OCI-LY1 (cell line): Measurements from ENCODE around the gene CEP63.

Experiments used
- H2AFZ ChIP-seq: fragments of 200-600 bp; sonication (generic), shearing (Covaris generic); 2 replicates; pipeline ENCODE4 v1.6.0; 2014; ENCODE audit warnings: antibody characterized with exemption, mild to moderate bottlenecking, low read length
- H3F3A ChIP-seq: fragments of 200-600 bp; sonication (generic), shearing (Covaris generic); 2 replicates; pipeline ENCODE4 v1.6.0; 2014; ENCODE audit warnings: mild to moderate bottlenecking, antibody characterized with exemption, low read length, moderate library complexity; ENCODE audit not compliant: insufficient read depth
- H3K27ac ChIP-seq: fragments of 200-600 bp; sonication (generic); 2 replicates; pipeline ENCODE4 v1.5.1; 2014; ENCODE audit warnings: low read length, mixed run types, mild to moderate bottlenecking, low read depth; ENCODE audit not compliant: poor library complexity, severe bottlenecking
- H3K27me3 ChIP-seq: fragments of 200-600 bp; sonication (generic); 2 replicates; pipeline ENCODE4 v1.6.0; 2014; ENCODE audit warnings: antibody characterized with exemption, mild to moderate bottlenecking, low read length, moderate library complexity; ENCODE audit not compliant: insufficient read depth
- H3K36me3 ChIP-seq: fragments of 200-600 bp; sonication (generic); 2 replicates; pipeline ENCODE4 v1.6.1; 2014; ENCODE audit warnings: mild to moderate bottlenecking, antibody characterized with exemption, low read length, moderate library complexity, mixed read lengths; ENCODE audit not compliant: insufficient read depth
- H3K4me1 ChIP-seq: fragments of 200-600 bp; sonication (generic); 2 replicates; pipeline ENCODE4 v1.5.1; 2014; ENCODE audit warnings: mild to moderate bottlenecking, low read length, moderate library complexity; ENCODE audit not compliant: insufficient read depth, severe bottlenecking
- H3K4me2 ChIP-seq: fragments of 200-600 bp; sonication (generic), shearing (Covaris generic); 2 replicates; pipeline ENCODE4 v1.6.1; 2014; ENCODE audit warnings: low read length
- H3K4me3 ChIP-seq: fragments of 200-600 bp; sonication (generic); 2 replicates; pipeline ENCODE4 v1.5.1; 2014; ENCODE audit warnings: low read length, low read depth, mild to moderate bottlenecking, mixed read lengths; ENCODE audit not compliant: poor library complexity, severe bottlenecking
- H3K79me2 ChIP-seq: fragments of 200-600 bp; shearing (Covaris generic); 2 replicates; pipeline ENCODE4 v1.6.1; 2016; ENCODE audit warnings: mixed run types, low read length, mixed read lengths; ENCODE audit not compliant: insufficient read depth
- H3K9ac ChIP-seq: fragments of 200-600 bp; sonication (generic), shearing (Covaris generic); 2 replicates; pipeline ENCODE4 v1.6.1; 2014; ENCODE audit warnings: mild to moderate bottlenecking, low read length, mixed read lengths
- H3K9me2 ChIP-seq: fragments of 200-600 bp; sonication (generic), shearing (Covaris generic); 2 replicates; pipeline ENCODE4 v1.6.1; 2014; ENCODE audit warnings: low read depth, mild to moderate bottlenecking, low read length, mixed read lengths
- H3K9me3 ChIP-seq: fragments of 200-600 bp; shearing (Covaris generic); 2 replicates; pipeline ENCODE4 v1.6.1; 2014; ENCODE audit warnings: low read length, mixed read lengths
- H4K20me1 ChIP-seq: fragments of 200-600 bp; sonication (generic), shearing (Covaris generic); 2 replicates; pipeline ENCODE4 v1.6.0; 2016; ENCODE audit warnings: mild to moderate bottlenecking, low read length; ENCODE audit not compliant: insufficient read depth
- EZH2 ChIP-seq: fragments of 200-600 bp; sonication (generic), shearing (Covaris generic); IDR thresholded peaks from 2 replicates; pipeline ENCODE4 v1.8.0; 2017; ENCODE audit warnings: borderline replicate concordance, mixed run types, mild to moderate bottlenecking, antibody characterized with exemption, low read length, moderate library complexity, mixed read lengths
- TF ChIP-seq, protein P1 (sequence below): fragments of 200-600 bp; sonication (generic), shearing (Covaris generic); IDR thresholded peaks from 2 replicates; pipeline ENCODE4 v1.5.1; 2017; ENCODE audit warnings: mild to moderate bottlenecking, antibody characterized with exemption, low read length, moderate library complexity, mixed read lengths

CEP63 gene

DNA sequence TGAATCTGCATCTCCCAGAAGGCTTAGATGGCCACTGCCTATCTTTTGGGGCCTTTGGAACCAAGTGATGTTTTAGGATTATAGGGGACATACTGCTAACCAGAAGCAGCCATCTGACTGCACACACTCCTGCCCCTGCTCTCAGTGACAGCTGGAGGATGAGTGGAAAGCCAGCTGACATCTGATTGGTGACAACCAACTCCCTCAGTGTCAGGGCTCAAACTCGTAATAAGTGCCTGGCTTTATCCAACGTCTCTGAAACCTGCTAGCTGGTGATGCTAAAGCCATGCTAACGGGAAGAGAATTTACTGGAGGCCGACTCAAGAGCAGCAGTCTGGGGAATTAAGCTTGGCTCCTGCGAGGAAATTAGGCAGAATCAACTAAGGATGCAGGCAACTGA, 129.9 kb downstream of the CEP63 start:
- Histone ChIP-seq H3K79me2 (no peaks in the 10 kb centered on the region), H3K9me2 (no peaks in the 10 kb centered on the region), H4K20me1 (no peaks in the 10 kb centered on the region), H3K9ac (no peak overlapping the region), H3K9me3 (no peaks in the 10 kb centered on the region), H3K27ac (no peak overlapping the region), H3K4me3 (no peak overlapping the region), H2AFZ (no peak overlapping the region), H3K36me3 (no peaks in the 10 kb centered on the region), H3K4me2 (no peak overlapping the region), H3K27me3 (peaks cover 3% of the 10 kb centered on the region; the same call in 1 of the 2 replicates), H3K4me1 (no peaks in the 10 kb centered on the region), H3F3A (no peaks in the 10 kb centered on the region)
- TF ChIP-seq EZH2: no peak
- TF ChIP-seq, protein P1, sequence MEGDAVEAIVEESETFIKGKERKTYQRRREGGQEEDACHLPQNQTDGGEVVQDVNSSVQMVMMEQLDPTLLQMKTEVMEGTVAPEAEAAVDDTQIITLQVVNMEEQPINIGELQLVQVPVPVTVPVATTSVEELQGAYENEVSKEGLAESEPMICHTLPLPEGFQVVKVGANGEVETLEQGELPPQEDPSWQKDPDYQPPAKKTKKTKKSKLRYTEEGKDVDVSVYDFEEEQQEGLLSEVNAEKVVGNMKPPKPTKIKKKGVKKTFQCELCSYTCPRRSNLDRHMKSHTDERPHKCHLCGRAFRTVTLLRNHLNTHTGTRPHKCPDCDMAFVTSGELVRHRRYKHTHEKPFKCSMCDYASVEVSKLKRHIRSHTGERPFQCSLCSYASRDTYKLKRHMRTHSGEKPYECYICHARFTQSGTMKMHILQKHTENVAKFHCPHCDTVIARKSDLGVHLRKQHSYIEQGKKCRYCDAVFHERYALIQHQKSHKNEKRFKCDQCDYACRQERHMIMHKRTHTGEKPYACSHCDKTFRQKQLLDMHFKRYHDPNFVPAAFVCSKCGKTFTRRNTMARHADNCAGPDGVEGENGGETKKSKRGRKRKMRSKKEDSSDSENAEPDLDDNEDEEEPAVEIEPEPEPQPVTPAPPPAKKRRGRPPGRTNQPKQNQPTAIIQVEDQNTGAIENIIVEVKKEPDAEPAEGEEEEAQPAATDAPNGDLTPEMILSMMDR: no peak

DNA sequence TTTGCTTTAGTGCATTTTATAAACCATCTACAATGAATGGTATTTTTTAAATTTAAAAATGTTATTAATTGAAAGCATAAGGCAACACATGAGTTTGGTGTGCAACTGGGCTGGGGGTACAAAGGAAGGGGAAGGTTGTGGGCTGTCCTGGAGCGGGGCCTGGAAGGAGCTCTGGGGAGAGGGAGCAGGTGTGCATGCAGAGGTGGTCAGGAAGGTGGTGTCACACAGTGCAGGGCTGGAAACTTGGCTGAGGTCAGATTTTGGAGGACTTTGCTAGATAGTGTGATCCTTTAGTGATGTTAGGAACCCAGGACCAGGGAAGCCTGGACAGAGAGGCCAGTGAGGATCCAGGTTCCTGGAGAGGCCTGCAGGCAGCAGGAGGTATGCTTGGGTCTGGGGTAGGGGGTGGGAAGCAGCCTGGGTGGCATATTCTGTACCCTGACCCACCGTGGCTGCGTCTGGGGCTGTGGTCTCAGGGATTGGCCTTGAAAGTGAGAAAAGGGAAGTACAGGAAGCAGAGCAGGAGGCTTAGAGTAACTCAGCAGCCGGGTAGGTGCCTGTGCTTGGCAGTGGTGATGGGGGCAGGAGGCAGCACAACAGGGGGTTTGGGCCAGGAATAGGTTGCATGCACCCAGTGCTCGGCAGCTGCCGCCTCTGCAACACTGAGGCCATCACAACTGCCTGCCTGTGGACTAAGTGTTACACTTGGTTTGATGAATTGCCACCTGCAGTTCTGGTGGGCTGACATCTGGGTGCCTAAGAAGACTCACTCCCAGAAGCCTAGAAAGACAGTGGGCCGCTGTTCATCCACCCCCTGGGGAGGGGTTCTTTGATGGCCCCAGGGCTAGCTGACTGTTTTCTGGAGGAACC, 132.0 kb downstream of the CEP63 start:
- no peak overlapping the region for H3K4me2 ChIP-seq
- TF ChIP-seq, protein P1: no peak
- TF ChIP-seq EZH2: no peak
- no peaks in the 10 kb centered on the region for H4K20me1 ChIP-seq
- no peaks in the 10 kb centered on the region for H3K79me2 ChIP-seq
- no peaks in the 10 kb centered on the region for H3K9me3 ChIP-seq
- no peak overlapping the region for H3K9ac ChIP-seq
- no peaks in the 10 kb centered on the region for H3K36me3 ChIP-seq
- no peak overlapping the region for H3K27ac ChIP-seq
- no peaks in the 10 kb centered on the region for H3K4me1 ChIP-seq
- peaks cover 3% of the 10 kb centered on the region; the same call in 1 of the 2 replicates for H3K27me3 ChIP-seq
- H3F3A ChIP-seq: no peaks in the 10 kb centered on the region
- H2AFZ ChIP-seq: no peak overlapping the region
- H3K9me2 ChIP-seq: no peaks in the 10 kb centered on the region
- H3K4me3 ChIP-seq: no peak overlapping the region

DNA sequence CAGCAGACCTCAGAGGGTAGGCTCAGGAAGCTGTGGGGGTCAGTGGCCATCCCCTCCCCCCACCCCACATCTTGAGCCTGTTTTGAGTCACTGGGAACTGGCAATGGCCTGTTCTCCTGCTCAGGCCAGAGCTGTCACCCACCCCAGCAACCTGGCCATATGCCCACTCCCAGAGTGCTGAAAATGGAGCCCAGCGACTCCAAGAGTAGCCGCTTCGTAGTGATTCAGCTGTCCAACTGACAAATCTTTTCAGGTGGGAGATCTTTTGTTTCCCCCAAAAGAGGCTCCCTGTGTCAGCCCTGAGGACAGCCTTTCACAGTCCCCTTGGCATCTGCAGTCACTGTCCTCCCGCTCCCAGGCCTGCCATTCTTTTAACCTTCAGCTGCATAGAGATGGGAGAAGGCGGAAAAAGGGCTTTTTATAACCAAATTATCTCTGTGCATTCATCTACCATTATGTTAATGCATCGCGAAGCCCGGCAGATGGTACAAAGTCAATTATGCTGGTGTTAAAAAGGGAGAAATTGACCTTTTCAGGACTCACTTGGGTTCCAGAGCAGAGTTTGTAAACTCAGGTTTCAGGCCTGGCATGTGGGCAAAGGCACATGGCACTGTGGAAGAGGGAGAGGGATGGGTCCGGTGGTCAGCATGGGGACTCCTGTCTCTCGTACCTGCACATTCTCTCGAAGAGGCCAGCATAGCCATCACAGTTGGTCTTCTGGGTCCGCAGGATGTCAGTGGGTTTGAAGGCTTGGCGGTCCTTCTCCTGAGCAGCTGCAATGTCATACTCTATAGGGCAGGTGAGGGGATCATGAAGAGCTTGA, 132.8 kb downstream of the CEP63 start:
- H3K9me2 ChIP-seq: no peaks in the 10 kb centered on the region
- H3K79me2 ChIP-seq: no peaks in the 10 kb centered on the region
- no peak overlapping the region for H2AFZ ChIP-seq
- peaks cover 3% of the 10 kb centered on the region; the same call in 1 of the 2 replicates for H3K27me3 ChIP-seq
- H3K9ac ChIP-seq: no peak overlapping the region
- no peaks in the 10 kb centered on the region for H3K36me3 ChIP-seq
- H3K4me3 ChIP-seq: no peak overlapping the region
- no peaks in the 10 kb centered on the region for H3F3A ChIP-seq
- no peaks in the 10 kb centered on the region for H3K4me1 ChIP-seq
- H3K27ac ChIP-seq: no peak overlapping the region
- no peak for TF ChIP-seq EZH2
- TF ChIP-seq, protein P1: no peak
- no peaks in the 10 kb centered on the region for H3K9me3 ChIP-seq
- no peak overlapping the region for H3K4me2 ChIP-seq
- H4K20me1 ChIP-seq: no peaks in the 10 kb centered on the region
